ENCODE measurements around the gene MAGI3. TPM values are rescaled to one million over a fixed set of nuclear protein-coding genes. Genes with fewer than 3 reads are reported as not detected.
"Not testable (repeated sequence)": the region's sequence is repeated elsewhere in the genome, so short reads cannot be mapped to it uniquely, and the experiment has no call there.

Gene MAGI3
- total RNA-seq, 1 donor, result 7.3 TPM

DNA sequence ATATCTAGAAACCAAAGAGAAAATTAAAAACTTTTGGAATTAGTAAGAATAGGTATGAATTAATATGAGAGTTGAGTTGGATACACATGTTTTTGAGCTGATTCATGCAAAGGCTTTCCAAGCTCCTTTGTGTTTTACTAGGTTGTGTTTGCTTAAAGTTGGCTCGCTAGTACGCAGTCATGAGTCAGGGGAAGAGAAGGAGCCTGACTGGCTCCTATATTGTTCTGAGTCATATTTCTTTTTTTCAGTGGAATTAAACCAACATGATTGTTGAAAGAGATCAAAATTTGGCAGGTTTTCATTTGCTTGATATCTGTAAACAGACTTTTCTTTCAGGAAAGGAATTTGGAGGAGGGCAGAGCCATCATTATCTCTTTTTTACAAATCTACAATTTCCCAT lies 66.7 kb downstream of the MAGI3 start:
- no peak overlapping the region for H3K4me3 ChIP-seq (ENCODE audit: low read depth, low read length)
- TF ChIP-seq, protein P1, sequence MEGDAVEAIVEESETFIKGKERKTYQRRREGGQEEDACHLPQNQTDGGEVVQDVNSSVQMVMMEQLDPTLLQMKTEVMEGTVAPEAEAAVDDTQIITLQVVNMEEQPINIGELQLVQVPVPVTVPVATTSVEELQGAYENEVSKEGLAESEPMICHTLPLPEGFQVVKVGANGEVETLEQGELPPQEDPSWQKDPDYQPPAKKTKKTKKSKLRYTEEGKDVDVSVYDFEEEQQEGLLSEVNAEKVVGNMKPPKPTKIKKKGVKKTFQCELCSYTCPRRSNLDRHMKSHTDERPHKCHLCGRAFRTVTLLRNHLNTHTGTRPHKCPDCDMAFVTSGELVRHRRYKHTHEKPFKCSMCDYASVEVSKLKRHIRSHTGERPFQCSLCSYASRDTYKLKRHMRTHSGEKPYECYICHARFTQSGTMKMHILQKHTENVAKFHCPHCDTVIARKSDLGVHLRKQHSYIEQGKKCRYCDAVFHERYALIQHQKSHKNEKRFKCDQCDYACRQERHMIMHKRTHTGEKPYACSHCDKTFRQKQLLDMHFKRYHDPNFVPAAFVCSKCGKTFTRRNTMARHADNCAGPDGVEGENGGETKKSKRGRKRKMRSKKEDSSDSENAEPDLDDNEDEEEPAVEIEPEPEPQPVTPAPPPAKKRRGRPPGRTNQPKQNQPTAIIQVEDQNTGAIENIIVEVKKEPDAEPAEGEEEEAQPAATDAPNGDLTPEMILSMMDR (IDR thresholded peaks at IDR 0.05; ENCODE audit: insufficient read depth, low read depth, low read length), result no peak
- peak; percentile 81 for DNase-seq (ENCODE audit: low read depth)

DNA sequence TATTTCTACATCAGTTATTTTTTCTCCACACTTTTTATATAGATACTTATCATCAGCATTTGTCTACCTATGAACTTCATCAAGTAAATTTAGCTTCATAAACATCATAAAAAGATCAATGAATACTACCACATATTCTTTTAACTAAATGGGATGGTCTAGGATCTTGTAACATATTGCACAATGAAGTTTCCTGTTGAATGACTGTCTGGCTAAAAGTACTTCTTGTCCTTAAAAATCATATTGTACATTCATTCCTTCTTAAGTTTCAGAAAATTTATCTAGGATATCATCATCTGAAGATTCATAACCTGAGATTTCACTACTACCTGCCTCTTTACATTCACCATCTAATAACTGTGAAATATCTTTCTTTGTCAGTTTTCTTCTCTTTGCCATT lies 69.0 kb downstream of the MAGI3 start:
- DNase-seq (ENCODE audit: low read depth), result peak; percentile 4
- no peak overlapping the region for H3K4me3 ChIP-seq (ENCODE audit: low read depth, low read length)
- TF ChIP-seq, protein P1 (IDR thresholded peaks at IDR 0.05; ENCODE audit: insufficient read depth, low read depth, low read length), result no peak

DNA sequence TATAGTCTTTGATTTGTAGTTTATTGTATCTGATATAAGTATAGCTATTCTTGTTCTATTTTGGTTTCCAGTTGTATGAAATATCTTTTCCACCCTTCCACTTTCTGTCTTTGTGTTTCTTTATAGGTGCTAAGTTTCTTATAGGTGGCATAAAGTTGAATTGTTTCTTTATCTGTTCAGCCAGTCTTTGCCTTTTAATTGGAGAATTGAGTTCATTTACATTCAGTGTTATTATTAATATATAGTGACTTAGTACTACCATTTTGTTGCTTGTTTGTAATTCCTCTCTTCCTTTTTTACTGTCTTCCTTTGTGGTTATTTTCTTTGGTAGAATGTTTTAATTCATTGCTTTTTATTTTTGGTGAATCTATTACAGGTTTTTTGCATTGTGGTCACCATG lies 77.7 kb downstream of the MAGI3 start:
- TF ChIP-seq, protein P1 (IDR thresholded peaks at IDR 0.05; ENCODE audit: insufficient read depth, low read depth, low read length), result no peak
- no peak overlapping the region for H3K4me3 ChIP-seq (ENCODE audit: low read depth, low read length)
- no peak for DNase-seq (ENCODE audit: low read depth)

DNA sequence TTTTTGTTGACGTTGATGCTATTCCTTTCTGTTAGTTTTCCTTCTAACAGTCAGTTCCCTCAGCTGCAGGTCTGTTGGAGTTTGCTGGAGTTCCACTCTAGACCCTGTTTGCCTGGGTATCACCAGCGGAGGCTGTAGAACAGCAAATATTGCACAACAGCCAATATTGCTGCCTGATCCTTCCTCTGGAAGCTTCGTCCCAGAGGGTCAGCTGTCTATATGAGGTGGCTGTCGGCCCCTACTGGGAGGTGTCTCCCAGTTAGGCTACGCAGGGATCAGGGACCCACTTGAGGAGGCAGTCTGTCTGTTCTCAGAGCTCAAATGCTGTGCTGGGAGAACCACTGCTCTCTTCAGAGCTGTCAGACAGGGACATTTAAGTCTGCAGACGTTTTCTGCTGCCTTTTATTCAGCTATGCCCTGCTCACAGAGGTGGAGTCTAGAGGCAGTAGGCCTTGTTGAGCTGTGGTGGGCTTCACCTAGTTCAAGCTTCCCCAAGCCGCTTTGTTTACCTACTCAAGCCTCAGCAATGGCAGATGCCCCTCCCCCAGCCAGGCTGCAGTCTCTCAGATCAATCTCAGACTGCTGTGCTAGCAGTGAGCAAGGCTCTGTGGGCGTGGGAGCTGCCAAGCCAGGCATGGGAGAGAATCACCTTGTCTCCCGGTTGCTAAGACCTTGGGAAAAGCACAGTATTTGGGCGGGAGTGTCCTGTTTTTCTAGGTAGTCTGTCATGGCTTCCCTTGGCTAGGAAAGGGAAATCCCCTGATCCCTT lies 88.3 kb downstream of the MAGI3 start:
- not testable (repeated sequence) for H3K4me3 ChIP-seq (ENCODE audit: low read depth, low read length); DNase-seq (ENCODE audit: low read depth)

DNA sequence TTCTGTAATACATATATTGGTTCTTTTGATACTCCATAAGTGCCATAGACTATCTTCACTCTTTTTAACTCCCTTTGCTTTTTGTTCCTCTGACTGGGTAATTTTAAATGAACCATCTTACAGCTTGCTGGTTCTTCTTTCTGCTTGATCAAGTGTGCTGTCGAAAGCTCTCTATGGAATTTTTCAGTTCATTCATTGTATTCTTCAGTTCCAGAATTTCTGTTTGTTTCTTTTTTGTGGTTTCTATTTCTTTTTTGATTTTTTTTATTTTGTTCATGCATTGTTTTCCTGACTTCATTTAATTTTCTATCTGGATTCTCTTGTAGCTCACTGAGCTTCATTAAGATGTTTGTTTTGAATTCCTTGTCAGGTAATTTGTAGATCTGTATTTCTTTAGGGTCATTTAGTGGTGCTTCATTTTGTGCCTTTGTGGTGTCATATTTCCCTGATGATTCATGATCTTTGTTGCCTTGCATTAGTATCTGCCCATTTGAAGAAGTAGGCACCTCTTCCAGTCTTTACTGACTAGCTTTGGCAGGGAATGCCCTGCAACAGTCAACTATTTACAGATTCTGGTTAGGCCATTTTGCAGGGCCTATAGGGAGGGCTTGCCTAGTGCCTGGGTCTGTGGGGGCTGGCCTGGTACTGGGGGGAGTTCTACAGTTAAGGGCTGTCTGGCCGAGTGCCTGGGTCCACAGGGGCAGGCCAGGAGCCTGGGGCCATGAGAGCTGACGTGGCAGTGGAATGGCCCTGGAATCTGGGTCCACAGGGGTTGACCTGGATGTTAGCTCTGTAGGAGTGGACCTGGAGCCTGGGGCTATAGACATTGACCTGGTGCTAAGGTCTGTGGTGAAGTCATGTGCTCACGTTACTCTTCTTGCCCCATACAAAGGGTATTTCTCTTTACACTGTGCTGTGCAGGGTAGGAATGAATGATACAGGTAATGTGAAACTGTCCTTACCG lies 89.7 kb downstream of the MAGI3 start:
- no peak for DNase-seq (ENCODE audit: low read depth)
- H3K4me3 ChIP-seq (ENCODE audit: low read depth, low read length), result no peak overlapping the region
- TF ChIP-seq, protein P1 (IDR thresholded peaks at IDR 0.05; ENCODE audit: insufficient read depth, low read depth, low read length), result no peak

DNA sequence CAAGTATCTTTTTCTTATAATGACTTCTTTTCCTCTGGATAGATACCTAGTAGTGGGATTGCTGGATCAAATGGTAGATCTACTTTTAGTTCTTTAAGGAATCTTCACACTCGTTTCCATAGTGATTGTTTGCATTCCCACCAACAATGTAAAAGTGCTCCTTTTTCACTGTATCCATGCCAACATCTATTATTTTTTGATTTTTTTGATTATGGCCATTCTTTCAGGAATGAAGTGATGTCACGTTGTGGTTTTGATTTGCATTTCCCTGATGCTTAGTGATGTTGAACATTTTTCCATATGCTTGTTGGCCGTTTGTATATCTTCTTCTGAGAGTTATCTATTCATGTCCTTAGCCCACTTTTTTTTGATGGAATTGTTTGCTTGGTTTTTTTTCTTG lies 94.8 kb downstream of the MAGI3 start:
- DNase-seq (ENCODE audit: low read depth); H3K4me3 ChIP-seq (ENCODE audit: low read depth, low read length): not testable (repeated sequence)

DNA sequence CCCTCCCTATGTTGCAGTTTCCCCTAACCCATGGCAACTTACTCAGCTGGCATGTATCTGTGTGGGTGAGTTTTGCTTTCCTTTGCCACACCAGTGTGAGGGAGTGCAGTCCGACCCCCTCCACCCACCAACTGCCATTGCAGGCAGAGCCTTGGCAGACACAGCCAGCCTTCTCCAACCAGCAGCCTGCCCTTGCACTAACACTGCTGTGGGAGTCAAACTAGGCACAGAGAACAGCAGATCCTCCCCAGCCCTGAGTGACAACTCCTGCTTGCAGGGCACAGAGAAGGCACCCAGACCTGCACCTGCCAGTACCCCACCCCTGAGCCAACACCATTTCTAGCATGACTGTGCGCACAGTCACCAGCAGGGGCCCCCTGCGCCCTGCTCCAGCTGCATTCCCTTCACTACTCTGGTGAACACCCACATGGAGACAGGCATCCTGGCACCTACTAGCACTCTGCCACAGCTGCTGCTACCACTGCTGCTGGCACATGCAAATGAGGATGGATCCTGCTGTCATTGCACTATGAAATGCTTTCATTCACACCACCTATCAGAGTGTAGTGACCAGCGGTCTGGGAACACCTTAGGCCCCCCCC lies 98.4 kb downstream of the MAGI3 start:
- TF ChIP-seq, protein P1 (IDR thresholded peaks at IDR 0.05; ENCODE audit: insufficient read depth, low read depth, low read length), result peak; percentile 20
- H3K4me3 ChIP-seq (ENCODE audit: low read depth, low read length), result no peak overlapping the region
- DNase-seq (ENCODE audit: low read depth), result no peak
